GM21576 (cell line): Measurements from ENCODE around the gene SUDS3.

ENCODE experiments used
- ATAC-seq: cut with Tn5 transposase; IDR thresholded peaks from one replicate; pipeline ENCODE4 v1.9.1; 2021; ENCODE audit warnings: mild to moderate bottlenecking, moderate library complexity; ENCODE audit not compliant: unreplicated experiment

SUDS3 gene

GRCh38 chr12:118439068-118439467, 62.7 kb downstream of the SUDS3 start:
- ATAC-seq: no peak

GRCh38 chr12:118446247-118446646, 69.9 kb downstream of the SUDS3 start:
- no peak for ATAC-seq

- no peak for ATAC-seq
Observed at GRCh38 chr12:118447181-118447580, 70.8 kb downstream of the SUDS3 start.

- ATAC-seq: no peak
Observed at GRCh38 chr12:118448341-118448740, 72.0 kb downstream of the SUDS3 start.

- ATAC-seq: no peak
Observed at GRCh38 chr12:118455327-118455726, 79.0 kb downstream of the SUDS3 start.

- ATAC-seq: no peak
Observed at GRCh38 chr12:118456741-118457140, 80.4 kb downstream of the SUDS3 start.

GRCh38 chr12:118459110-118459509, 82.8 kb downstream of the SUDS3 start:
- no peak for ATAC-seq

GRCh38 chr12:118463677-118464076, 87.3 kb downstream of the SUDS3 start:
- ATAC-seq: no peak

- no peak for ATAC-seq
Observed at GRCh38 chr12:118465706-118466105, 89.4 kb downstream of the SUDS3 start.
